T47D (cell line): ENCODE measurements around the gene GNA14.
A peak's percentile ranks its signal among the peaks of the same experiment; 100 is the strongest.
"Not testable (repeated sequence)": the region's sequence is repeated elsewhere in the genome, so short reads cannot be mapped to it uniquely, and the experiment has no call there.

Experiments used
- DNase-seq, 2 experiments: peaks; one replicate each; pipeline versions ENCODE4 v3.0.0 to v3.0.0-alpha.2; 2011 to 2012; ENCODE audit warnings: low read depth in 1 of 2, low spot score in 1 of 2
- JUND ChIP-seq: IDR thresholded peaks from 2 replicates; pipeline ENCODE4 v1.6.1; 2012; ENCODE audit warnings: low read depth
- in situ Hi-C: cut with HindIII; loops from 2 replicates; pipeline ENCODE4 v1.10.0; 2016; ENCODE audit warnings: low sequenced_read_pairs, low pct_unique_long_range_greater_than_20kb

GNA14 gene

DNA sequence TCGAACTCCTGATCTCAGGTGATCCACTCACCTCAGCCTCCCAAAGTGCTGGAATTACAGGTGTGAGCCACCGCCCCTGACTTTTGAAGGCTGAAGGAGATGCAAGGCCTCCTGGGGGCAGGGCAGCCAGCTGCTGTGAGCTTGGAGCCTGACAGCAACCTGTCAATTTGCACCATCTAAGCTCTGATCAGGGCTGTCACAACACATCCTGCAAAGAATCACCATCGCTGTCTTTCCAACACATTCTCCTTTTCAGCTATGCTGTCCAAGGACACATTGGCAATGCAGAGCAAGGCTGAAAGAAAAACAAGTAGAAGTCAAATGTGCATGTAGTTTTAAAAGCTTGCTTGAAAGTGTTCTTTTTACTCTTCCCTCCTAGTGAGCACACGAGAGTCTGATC lies 54.6 kb downstream of the GNA14 start:
- DNase-seq: no peak
- no peak for TF ChIP-seq JUND
- in situ Hi-C loops: no loop called here

DNA sequence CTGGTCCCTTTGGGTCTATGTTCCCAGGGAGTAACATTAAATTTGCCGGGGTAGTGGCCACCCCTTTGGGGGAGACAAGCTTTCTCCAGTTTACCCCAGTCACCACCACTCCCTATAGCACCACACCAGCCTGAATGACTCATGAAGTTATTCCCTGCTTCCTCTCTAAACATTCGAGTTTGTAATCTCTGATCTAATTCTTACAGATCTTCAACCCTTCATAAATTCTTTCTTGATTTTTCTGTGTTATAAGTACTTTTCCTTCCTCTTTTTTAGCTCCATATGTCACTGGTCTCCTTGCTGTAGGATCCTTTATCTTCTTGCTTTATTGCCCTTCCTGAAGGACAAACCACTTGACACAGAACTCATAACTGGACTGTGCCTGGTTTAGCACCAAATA lies 55.6 kb downstream of the GNA14 start:
- DNase-seq: no peak
- in situ Hi-C loops: no loop called here
- no peak for TF ChIP-seq JUND

DNA sequence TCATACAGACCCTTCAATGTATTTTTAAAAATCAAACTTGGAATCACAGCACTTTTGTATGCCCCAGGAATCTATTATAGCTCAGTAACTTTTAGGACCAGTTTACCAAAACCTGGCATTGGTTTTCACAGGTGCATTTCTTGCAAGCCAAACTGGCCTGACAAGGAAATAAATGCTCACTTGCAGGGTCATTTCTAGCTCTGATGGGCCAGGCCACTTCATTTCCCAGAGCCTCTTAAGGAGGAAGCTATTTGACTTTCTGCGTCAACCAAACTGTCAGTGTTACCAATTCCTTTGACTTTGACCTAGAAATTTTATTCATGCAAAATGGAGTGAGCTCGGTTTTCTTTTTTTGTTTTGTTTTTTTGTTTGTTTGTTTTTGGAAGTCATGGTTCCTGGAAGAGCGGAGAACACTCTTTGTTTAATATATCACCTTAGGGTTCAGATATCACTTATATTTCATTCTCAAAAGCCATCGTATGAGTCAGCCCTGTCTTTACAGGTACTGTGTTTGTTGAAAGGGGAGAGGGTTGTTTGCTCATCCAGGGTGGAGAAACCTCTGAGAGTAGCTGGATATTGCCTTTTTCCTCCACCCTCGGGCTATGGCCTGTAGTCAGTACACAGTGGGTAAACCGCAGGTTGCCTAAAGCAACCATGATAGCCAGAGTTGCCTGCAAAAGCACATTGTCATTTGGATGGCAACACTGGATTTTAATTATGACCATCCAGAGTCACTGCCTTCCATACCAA lies 58.9 kb downstream of the GNA14 start:
- in situ Hi-C loops: no loop called here
- TF ChIP-seq JUND: 0 out of 2 replicates have a peak, but pooled peaks have one; percentile 9
- peak in 1 of 2 experiments; percentile 77 for DNase-seq

DNA sequence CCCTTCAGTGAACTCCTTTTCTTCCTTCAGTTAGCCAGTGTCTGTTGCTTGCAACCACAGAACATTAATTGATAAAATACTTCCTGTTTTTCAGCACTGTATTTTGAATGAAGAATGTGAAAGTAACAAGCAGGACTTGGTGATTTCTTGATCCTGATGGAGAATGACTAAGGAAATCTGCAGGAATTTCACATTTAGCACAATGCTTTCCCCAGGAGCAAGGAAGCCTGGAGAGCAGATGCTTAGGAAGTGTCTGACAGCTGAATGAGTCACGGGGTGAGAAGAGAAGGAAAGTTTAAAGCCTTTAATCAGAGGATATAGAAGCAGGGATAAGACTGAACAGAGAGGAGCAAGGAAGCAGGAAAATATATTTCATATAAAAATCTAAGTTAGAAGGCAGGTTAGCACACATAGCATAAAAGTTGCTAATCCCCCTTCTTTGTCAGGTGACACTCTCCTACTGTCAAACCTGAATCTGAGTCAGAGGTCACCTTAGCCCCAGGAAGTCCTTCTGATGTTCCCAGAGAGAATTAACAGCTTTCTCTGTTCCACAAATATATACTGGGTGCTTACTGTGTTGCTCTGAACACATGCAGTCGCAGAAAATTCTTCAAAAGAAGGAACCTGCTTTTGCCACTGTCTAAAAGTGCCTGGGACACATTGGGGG lies 59.7 kb downstream of the GNA14 start:
- DNase-seq: no peak

GRCh38 chr9:77587851-77588250 lies 60.3 kb downstream of the GNA14 start:
- no peak for DNase-seq
- in situ Hi-C loops: no loop called here
- no peak for TF ChIP-seq JUND

More for the DNA sequence above, 59.7 kb downstream of the GNA14 start:
- in situ Hi-C loops: no loop called here
- no peak for TF ChIP-seq JUND

GRCh38 chr9:77587042-77587441 lies 61.1 kb downstream of the GNA14 start:
- no peak for TF ChIP-seq JUND
- in situ Hi-C loops: no loop called here

DNA sequence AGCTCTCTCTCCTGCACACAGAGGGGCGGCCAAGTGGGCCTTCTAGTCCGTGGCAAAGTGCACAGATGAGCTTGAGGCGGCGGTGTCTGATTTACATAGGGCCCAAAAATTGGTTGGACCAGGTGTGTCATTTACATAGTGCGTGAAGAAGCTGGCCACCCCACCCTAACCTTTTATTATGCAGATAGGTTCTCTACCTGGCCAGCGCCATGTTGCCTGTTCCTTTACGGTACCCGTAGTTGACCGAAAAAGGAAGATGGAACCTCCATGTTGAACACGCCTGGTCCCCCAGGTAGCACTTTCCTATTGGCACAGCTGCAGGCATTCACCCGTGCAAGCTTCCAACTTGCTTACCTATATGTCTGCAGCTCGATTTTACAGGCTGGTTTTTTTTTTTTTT lies 61.5 kb downstream of the GNA14 start:
- in situ Hi-C loops: no loop called here
- TF ChIP-seq JUND: no peak

More at GRCh38 chr9:77587042-77587441, 61.1 kb downstream of the GNA14 start:
- no peak for DNase-seq

GRCh38 chr9:77585335-77585786 lies 62.8 kb downstream of the GNA14 start:
- TF ChIP-seq JUND: no peak
- in situ Hi-C loops: no loop called here
- DNase-seq: no peak

More for the DNA sequence above, 61.5 kb downstream of the GNA14 start:
- DNase-seq: no peak

- in situ Hi-C loops, DNase-seq: not testable (repeated sequence)
Measured at GRCh38 chr9:77584927-77585326, 63.2 kb downstream of the GNA14 start.

DNA sequence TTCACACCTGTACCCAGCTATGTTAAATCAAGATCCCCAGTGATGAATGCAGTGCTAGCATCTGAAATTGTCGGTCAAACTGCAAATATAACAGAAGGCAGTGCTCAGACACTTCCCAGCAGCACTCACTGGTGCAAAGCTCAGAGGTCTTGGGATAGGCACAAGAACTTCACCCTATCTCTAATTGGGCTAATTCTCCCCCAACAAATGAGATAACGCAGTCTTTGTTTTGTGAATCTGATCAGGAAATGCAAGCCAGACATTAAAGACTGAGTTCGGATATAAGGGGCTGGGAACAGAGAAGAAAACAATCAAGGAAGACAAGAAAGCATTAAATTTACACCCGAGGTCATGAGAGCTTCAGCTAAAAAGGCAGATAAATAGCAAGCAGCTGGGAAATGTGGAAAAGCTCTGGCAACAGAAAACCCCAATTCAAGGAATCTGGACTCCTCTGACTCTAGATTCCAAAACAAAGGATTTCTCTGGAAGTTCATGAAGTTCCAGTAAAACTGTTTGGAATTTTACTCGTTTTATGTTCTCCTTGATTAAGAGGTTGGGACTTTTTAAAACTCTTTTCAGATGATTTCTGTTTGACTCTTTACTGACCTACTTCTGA lies 65.1 kb downstream of the GNA14 start:
- DNase-seq: no peak
- no peak for TF ChIP-seq JUND
- in situ Hi-C loops: no loop called here

GRCh38 chr9:77582525-77582924 lies 65.6 kb downstream of the GNA14 start:
- in situ Hi-C loops: no loop called here
- DNase-seq: no peak
- TF ChIP-seq JUND: no peak

GRCh38 chr9:77575785-77576184 lies 72.3 kb downstream of the GNA14 start:
- in situ Hi-C loops: no loop called here

GRCh38 chr9:77569335-77569734 lies 78.8 kb downstream of the GNA14 start:
- no peak for TF ChIP-seq JUND
- in situ Hi-C loops: no loop called here
- peak in 1 of 2 experiments; percentile 8 for DNase-seq

More at GRCh38 chr9:77575785-77576184, 72.3 kb downstream of the GNA14 start:
- DNase-seq: peak in 1 of 2 experiments; percentile 60
- no peak for TF ChIP-seq JUND
